ENCODE data around the gene CCDC187.

The CCDC187 gene

DNA sequence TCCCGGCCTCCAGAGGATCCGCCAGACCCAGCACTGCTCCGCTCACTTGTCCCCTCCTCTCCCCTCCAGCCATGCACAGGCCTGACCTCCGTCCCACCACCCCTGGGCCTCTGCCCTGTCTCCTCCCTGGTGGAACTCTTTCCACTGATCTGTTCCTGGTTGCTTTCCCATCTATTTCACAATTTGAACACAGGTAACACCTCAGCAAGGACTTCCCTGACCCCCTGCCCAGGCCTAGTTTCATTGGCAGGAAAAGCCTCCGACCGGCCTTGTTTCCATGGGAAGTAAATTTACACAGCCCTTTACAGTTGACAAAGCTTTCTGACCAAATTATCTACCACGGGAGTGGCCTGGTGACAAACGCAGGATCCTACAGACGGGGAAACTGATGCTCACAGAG is 73.1 kb downstream of the CCDC187 start:
- H3K27ac ChIP-seq: peak overlapping the region; percentile 77
- TF ChIP-seq, protein P1, sequence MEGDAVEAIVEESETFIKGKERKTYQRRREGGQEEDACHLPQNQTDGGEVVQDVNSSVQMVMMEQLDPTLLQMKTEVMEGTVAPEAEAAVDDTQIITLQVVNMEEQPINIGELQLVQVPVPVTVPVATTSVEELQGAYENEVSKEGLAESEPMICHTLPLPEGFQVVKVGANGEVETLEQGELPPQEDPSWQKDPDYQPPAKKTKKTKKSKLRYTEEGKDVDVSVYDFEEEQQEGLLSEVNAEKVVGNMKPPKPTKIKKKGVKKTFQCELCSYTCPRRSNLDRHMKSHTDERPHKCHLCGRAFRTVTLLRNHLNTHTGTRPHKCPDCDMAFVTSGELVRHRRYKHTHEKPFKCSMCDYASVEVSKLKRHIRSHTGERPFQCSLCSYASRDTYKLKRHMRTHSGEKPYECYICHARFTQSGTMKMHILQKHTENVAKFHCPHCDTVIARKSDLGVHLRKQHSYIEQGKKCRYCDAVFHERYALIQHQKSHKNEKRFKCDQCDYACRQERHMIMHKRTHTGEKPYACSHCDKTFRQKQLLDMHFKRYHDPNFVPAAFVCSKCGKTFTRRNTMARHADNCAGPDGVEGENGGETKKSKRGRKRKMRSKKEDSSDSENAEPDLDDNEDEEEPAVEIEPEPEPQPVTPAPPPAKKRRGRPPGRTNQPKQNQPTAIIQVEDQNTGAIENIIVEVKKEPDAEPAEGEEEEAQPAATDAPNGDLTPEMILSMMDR (conservative IDR thresholded peaks at IDR 0.05): no peak

DNA sequence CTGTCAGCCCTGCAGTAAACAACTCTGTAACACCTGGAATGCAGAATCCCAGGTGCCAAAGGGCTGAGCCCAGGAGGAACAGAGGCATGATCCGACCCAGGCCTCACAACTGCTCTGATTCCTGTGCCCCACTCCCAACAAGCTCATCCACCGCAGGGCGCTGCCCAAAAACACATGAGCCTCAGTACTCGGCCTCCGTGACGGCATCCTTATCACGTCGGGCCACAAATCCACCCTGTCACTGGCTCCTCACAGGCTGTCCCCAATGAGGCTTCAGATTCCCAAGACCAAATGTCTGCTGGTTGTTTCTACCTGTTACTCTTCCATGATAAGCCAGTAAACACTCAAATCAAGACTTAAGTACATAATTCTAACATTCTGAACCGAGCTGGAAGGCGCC is 73.5 kb downstream of the CCDC187 start:
- H3K27ac ChIP-seq: peak overlapping the region; percentile 77
- TF ChIP-seq, protein P1 (conservative IDR thresholded peaks at IDR 0.05): no peak

DNA sequence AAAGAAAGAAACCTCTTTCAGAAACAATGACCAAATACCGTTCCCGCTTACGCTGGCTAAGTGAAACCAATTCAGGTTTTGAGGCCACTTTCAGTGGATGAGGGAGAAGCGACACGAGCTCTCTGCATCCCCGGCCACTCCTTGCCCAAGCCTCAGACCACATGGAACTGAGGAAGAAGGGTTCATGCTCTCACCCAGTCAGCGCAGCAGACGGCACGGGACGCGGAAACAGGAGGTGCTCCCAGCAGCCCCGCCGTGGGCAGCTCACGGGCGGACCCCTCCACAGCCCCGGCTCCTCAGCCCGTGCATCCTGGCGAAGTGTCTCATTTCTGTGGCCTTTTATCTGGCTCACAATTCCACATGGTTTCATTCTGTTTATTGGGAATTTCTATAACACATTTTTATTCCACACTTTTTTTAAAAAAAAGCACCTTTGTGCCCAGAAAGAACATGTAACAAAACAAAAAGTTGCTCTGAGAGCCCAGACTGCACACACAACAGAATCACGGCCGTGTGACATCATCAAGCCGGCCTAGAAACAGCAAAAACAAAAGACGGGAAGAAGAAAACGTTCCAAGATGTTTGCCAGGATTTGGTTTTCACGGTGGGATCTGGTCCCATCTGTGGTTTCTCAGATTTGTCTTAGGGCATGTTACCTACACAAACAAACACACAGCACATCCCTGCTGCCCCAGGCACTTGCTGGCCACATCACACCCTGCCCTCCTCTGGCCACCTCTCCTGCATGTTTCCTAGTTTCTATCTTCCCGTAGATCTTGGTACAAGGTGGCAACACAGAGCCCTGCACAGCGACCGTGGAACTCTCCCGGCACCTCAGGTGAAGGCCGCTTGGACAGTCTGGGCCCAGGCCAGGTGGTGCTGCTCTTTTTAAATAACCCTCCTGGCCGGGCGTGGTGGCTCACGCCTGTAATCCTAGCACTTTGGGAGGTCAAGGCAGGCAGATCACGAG is 74.5 kb downstream of the CCDC187 start:
- TF ChIP-seq, protein P1 (conservative IDR thresholded peaks at IDR 0.05): peak; percentile 17; the same call in 1 of the 2 replicates
- H3K27ac ChIP-seq: peak overlapping the region; percentile 77

DNA sequence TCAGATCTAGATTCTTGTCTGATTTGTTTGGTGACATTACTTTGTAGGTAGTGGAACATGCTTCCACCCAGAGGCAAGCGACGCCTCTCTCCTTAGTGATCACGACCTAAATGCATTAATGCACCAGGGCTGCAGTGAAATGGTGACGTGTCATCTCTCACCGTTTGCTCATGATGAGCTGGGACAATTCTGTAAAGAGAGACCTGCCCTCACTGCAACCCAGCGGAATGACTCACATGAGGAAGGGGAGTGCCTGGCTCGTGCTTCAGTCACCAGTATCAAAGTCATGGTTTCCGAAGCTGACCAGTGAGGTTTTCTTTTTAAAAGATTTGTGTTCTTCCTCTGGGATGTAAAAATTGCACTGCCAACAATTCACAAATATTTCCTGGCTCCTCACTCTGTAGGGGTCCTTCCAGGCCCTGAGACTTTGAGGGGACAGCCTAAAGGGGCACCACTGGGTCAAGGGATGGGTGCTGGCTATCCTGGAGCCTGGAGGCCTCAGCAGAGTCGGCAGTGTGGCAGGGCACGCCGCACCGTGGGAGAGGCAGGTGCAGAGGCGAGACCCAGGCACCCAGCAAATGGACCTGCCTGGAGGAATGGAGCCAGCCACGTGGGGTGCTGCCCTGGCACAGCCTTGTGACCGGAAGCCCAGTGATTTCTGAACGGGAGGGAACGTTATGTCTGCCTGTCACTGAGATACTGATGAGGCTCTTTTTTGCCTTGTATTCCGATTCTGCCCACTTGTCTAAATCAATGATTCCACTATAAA is 75.6 kb downstream of the CCDC187 start:
- TF ChIP-seq, protein P1 (conservative IDR thresholded peaks at IDR 0.05): no peak
- H3K27ac ChIP-seq: peak overlapping the region; percentile 77

DNA sequence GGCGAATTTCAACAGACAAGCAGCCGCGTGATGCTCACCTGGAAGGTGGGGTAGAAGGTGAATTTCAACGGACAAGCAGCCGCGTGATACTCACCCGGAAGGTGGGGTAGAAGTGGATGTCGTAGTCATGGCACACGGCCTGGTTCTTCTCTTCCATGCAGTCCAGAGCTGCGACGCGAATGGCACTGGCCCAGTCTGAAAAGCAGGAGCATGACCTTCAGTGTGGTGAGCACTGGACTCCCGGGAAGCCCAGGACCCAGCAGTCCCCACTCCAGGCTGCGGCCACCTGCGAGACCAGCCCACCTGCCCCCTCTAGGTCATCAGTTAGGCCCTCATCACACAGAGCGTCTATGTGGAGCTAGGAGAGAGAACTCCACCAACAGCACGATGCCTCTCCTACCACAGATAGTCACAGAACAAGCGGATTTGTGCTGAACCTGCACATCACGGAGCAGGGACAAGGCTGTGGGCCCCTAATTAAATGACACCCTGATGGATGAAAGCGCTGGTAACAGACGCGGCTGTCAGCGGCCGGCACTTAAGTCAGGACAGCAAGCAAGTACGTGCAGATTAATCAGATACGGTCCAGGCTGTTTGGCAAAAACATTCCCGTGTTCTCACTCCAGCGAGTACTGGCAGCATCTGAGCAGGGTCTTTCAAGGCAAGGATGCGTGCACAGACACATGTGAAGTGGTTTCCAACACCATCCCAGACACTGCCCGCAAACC is 77.0 kb downstream of the CCDC187 start:
- TF ChIP-seq, protein P1 (conservative IDR thresholded peaks at IDR 0.05): no peak
- H3K27ac ChIP-seq: peak overlapping the region; percentile 77; the same call in 1 of the 2 replicates

DNA sequence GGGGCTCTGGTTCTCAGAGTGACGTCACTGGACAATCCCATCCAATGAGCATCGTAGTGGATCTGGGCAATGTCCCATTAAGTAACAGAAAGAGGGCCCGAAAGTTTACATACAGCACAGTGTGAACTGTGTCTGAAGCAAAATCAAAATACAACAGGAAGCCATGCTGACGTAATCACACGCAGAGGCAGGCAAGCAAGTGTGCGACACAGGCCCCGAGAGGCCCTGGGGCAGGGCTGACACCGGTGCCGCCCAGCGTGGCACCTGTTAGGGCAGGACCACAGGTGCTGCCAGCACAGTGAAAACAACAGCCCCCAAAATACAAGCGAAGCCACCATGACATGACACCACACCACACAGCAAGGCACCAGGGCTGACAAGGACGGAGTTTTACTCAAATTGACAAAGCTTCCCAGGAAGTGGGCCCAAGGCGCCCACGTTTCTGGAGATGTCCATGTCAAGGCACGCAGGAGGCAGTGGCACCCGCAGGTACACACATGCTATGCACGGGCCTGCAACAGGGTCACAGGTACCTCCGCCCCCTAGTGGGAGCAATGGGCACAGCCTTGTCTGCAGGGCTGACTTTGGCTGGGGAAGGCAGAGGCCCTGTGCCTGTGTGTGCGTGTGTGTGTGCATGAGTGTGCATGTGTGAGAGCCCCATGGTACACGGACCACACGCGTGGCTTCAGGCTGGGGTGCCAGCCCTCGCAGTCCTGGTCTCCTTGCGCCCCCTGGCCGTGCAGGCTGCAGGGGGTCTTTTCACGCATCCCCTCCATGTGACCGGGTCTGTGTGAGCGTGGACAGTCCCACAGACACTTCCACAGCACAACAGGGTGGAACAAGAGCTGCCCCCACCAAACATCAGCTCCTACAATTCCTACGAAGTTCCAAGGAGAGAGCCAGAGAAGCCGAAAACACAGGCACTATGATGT is 77.9 kb downstream of the CCDC187 start:
- H3K27ac ChIP-seq: peak overlapping the region; percentile 77
- TF ChIP-seq, protein P1 (conservative IDR thresholded peaks at IDR 0.05): peak; percentile 96
